MM.1S (cell line): ENCODE data around the gene IRX5.

Experiments
- DNase-seq: peaks from one replicate; pipeline ENCODE4 v3.0.0-alpha.2; 2015
- H2AFZ ChIP-seq: fragments of 300-600 bp; sonication (generic); 2 replicates; pipeline ENCODE4 v1.6.0; 2016; ENCODE audit warnings: antibody characterized with exemption, low read length
- H3F3A ChIP-seq: fragments of 300-600 bp; sonication (generic); 2 replicates; pipeline ENCODE4 v1.6.1; 2016; ENCODE audit warnings: mild to moderate bottlenecking, antibody characterized with exemption, low read length, moderate library complexity, mixed read lengths; ENCODE audit not compliant: insufficient read depth
- H3K27ac ChIP-seq: fragments of 300-600 bp; sonication (generic); 2 replicates; pipeline ENCODE4 v1.5.1; 2016; ENCODE audit warnings: mild to moderate bottlenecking, low read length
- H3K27me3 ChIP-seq: fragments of 300-600 bp; sonication (generic); replicated peaks from 2 replicates; pipeline ENCODE4 v1.6.0; 2016; ENCODE audit warnings: low read length; ENCODE audit not compliant: insufficient read depth
- H3K36me3 ChIP-seq: fragments of 300-600 bp; sonication (generic); replicated peaks from 2 replicates; pipeline ENCODE4 v1.6.1; 2016; ENCODE audit warnings: mild to moderate bottlenecking, low read length, mixed read lengths; ENCODE audit not compliant: insufficient read depth
- H3K4me1 ChIP-seq: fragments of 300-600 bp; sonication (generic); 2 replicates; pipeline ENCODE4 v1.6.1; 2016; ENCODE audit warnings: low read length, mixed read lengths
- H3K4me2 ChIP-seq: fragments of 300-600 bp; sonication (generic); 2 replicates; pipeline ENCODE4 v1.6.0; 2016; ENCODE audit warnings: low read depth, low read length
- H3K4me3 ChIP-seq: fragments of 300-600 bp; sonication (generic); 2 replicates; pipeline ENCODE4 v1.5.1; 2016; ENCODE audit warnings: low read length, mixed read lengths
- H3K79me2 ChIP-seq: fragments of 300-600 bp; sonication (generic); 2 replicates; pipeline ENCODE4 v1.6.1; 2016; ENCODE audit warnings: mixed run types, low read length, mixed read lengths
- H3K9ac ChIP-seq: fragments of 300-600 bp; sonication (generic); 2 replicates; pipeline ENCODE4 v1.6.1; 2016; ENCODE audit warnings: low read length, mixed read lengths
- H3K9me2 ChIP-seq: fragments of 300-600 bp; sonication (generic); replicated peaks from 2 replicates; pipeline ENCODE4 v1.6.1; 2016; ENCODE audit warnings: mild to moderate bottlenecking, low read length, mixed read lengths; ENCODE audit not compliant: insufficient read depth
- H3K9me3 ChIP-seq: fragments of 300-600 bp; sonication (generic); replicated peaks from 2 replicates; pipeline ENCODE4 v1.6.1; 2016; ENCODE audit warnings: mild to moderate bottlenecking, low read length, mixed read lengths; ENCODE audit not compliant: insufficient read depth
- H4K20me1 ChIP-seq: fragments of 300-600 bp; sonication (generic); 2 replicates; pipeline ENCODE4 v1.6.1; 2016; ENCODE audit warnings: mild to moderate bottlenecking, low read length, moderate library complexity, mixed read lengths; ENCODE audit not compliant: insufficient read depth
- EZH2 ChIP-seq: fragments of 300-600 bp; sonication (generic); optimal IDR thresholded peaks from 2 replicates; pipeline ENCODE3; 2017; ENCODE audit warnings: low read depth, mild to moderate bottlenecking, antibody characterized with exemption, low read length, mixed read lengths
- EZH2phosphoT487 ChIP-seq: fragments of 300-600 bp; sonication (generic); IDR thresholded peaks from 2 replicates; pipeline ENCODE4 v1.6.1; 2018; ENCODE audit warnings: antibody characterized with exemption, low read length
- TF ChIP-seq, protein P1 (sequence below): fragments of 300-600 bp; sonication (generic); IDR thresholded peaks from 2 replicates; pipeline ENCODE4 v1.5.1; 2016; ENCODE audit warnings: antibody characterized with exemption, low read length, mixed read lengths

IRX5 gene

GRCh38 chr16:54886078-54886477 lies 44.6 kb upstream of the IRX5 start:
- Histone ChIP-seq H3K9ac (no peak overlapping the region), H3K9me3 (no peaks in the 10 kb centered on the region), H4K20me1 (no peaks in the 10 kb centered on the region), H3K4me3 (no peak overlapping the region), H3K4me1 (no peaks in the 10 kb centered on the region), H3K27me3 (no peaks in the 10 kb centered on the region), H3F3A (no peaks in the 10 kb centered on the region), H3K9me2 (no peaks in the 10 kb centered on the region), H3K4me2 (no peak overlapping the region), H2AFZ (no peak overlapping the region), H3K36me3 (no peaks in the 10 kb centered on the region), H3K27ac (no peak overlapping the region), H3K79me2 (no peaks in the 10 kb centered on the region)
- no peak for TF ChIP-seq EZH2
- TF ChIP-seq, protein P1, sequence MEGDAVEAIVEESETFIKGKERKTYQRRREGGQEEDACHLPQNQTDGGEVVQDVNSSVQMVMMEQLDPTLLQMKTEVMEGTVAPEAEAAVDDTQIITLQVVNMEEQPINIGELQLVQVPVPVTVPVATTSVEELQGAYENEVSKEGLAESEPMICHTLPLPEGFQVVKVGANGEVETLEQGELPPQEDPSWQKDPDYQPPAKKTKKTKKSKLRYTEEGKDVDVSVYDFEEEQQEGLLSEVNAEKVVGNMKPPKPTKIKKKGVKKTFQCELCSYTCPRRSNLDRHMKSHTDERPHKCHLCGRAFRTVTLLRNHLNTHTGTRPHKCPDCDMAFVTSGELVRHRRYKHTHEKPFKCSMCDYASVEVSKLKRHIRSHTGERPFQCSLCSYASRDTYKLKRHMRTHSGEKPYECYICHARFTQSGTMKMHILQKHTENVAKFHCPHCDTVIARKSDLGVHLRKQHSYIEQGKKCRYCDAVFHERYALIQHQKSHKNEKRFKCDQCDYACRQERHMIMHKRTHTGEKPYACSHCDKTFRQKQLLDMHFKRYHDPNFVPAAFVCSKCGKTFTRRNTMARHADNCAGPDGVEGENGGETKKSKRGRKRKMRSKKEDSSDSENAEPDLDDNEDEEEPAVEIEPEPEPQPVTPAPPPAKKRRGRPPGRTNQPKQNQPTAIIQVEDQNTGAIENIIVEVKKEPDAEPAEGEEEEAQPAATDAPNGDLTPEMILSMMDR: no peak
- no peak for TF ChIP-seq EZH2phosphoT487
- no peak for DNase-seq

- Histone ChIP-seq H3K9me2 (no peaks in the 10 kb centered on the region), H4K20me1 (no peaks in the 10 kb centered on the region), H2AFZ (no peak overlapping the region), H3K4me1 (no peaks in the 10 kb centered on the region), H3K4me3 (no peak overlapping the region), H3K4me2 (no peak overlapping the region), H3K79me2 (no peaks in the 10 kb centered on the region), H3F3A (no peaks in the 10 kb centered on the region), H3K27me3 (no peaks in the 10 kb centered on the region), H3K9ac (no peak overlapping the region), H3K9me3 (no peaks in the 10 kb centered on the region), H3K36me3 (no peaks in the 10 kb centered on the region), H3K27ac (no peak overlapping the region)
- DNase-seq: no peak
- no peak for TF ChIP-seq EZH2phosphoT487
- TF ChIP-seq EZH2: no peak
- TF ChIP-seq, protein P1: no peak
These were observed 40.3 kb upstream of the IRX5 start for GRCh38 chr16:54890381-54890780.

GRCh38 chr16:54891346-54891745 lies 39.3 kb upstream of the IRX5 start:
- DNase-seq: no peak
- Histone ChIP-seq H3K27me3 (no peaks in the 10 kb centered on the region), H3K4me1 (no peaks in the 10 kb centered on the region), H2AFZ (no peak overlapping the region), H3K9me3 (no peaks in the 10 kb centered on the region), H3K27ac (no peak overlapping the region), H3K4me3 (no peak overlapping the region), H4K20me1 (no peaks in the 10 kb centered on the region), H3F3A (no peaks in the 10 kb centered on the region), H3K9me2 (no peaks in the 10 kb centered on the region), H3K79me2 (no peaks in the 10 kb centered on the region), H3K36me3 (no peaks in the 10 kb centered on the region), H3K4me2 (no peak overlapping the region), H3K9ac (no peak overlapping the region)
- TF ChIP-seq, protein P1: no peak
- TF ChIP-seq EZH2: no peak
- TF ChIP-seq EZH2phosphoT487: no peak
